ENCODE data around the gene PLXNB1. TPM values are rescaled to one million over a fixed set of nuclear protein-coding genes. Genes with fewer than 3 reads are reported as not detected.
"Not testable (repeated sequence)": the region's sequence is repeated elsewhere in the genome, so short reads cannot be mapped to it uniquely, and the experiment has no call there.

PLXNB1 gene
- total RNA-seq, 1 experiment from 2014 or later = 101 TPM

DNA sequence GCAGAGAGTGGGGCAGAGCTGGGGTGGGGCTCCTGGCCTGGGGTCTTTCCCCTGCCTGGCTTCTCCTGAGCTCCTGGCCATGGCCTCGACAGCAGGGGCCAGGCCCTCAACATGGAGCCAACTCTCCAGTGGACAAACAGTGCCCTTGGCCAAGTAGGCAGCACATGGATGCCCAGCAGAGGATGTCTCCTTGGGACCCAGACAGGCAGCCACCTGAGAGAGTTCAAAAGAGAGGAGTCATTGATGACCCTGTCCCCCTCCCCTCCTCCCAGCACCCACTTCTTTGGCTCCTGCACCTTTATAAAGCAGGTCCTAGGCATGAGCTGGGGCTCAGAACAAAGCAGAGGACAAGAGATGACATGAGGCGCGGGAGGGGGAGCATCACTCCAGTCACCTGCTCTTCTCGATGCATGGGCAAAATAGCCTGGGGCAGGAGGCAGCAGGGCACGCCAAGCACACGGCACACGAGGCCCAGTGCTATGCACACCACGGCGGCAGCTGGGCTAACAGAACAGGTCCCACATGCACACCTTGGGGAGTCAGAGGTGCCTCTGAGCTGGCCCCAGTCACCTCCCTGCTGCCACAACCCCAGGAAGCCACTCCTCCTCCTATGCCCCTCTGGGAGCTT is 46.7 kb upstream of the PLXNB1 start:
- Mint-ChIP-seq H3K4me1 (ENCODE audit: insufficient read depth, unreplicated experiment) (peaks cover 5% of the 10 kb centered on the region), H3K36me3 (ENCODE audit: insufficient read depth, unreplicated experiment) (peaks cover 21% of the 10 kb centered on the region), H3K4me3 (ENCODE audit: unreplicated experiment) (no peak overlapping the region), H3K27ac (ENCODE audit: low read depth, unreplicated experiment) (no peak overlapping the region), H3K27me3 (ENCODE audit: insufficient read depth, unreplicated experiment) (no peaks in the 10 kb centered on the region), H3K9me3 (ENCODE audit: unreplicated experiment) (no peaks in the 10 kb centered on the region)
- TF ChIP-seq CTCF (IDR thresholded peaks at IDR 0.05; ENCODE audit: unreplicated experiment) = no peak
- no TSS peak for BruUV-seq (replicated peaks)
- no peak for DNase-seq (ENCODE audit: unreplicated experiment)
- POLR2A ChIA-PET = interaction anchor here (0.7 kb wide), 1 partner anchor 10 kb away, joined by 4 read pairs; no protein-coding TSS in a partner anchor
- CTCF ChIA-PET = interaction anchor here (0.6 to 1.6 kb wide), 3 partner anchors 9 to 69 kb away, joined by 3 to 5 read pairs (median 4); no protein-coding TSS in a partner anchor
- intact Hi-C loops (cut with micrococcal nuclease) = no loop called here

- peaks cover 21% of the 10 kb centered on the region for H3K36me3 Mint-ChIP-seq (ENCODE audit: insufficient read depth, unreplicated experiment)
- ChIA-PET POLR2A (interaction anchor here (0.6 kb wide), 1 partner anchor 17 kb away, joined by 4 read pairs; no protein-coding TSS in a partner anchor), CTCF (no interaction called here)
- no peak overlapping the region for H3K27ac Mint-ChIP-seq (ENCODE audit: low read depth, unreplicated experiment)
- H3K9me3 Mint-ChIP-seq (ENCODE audit: unreplicated experiment) = no peaks in the 10 kb centered on the region
- no peak overlapping the region for H3K4me3 Mint-ChIP-seq (ENCODE audit: unreplicated experiment)
- H3K4me1 Mint-ChIP-seq (ENCODE audit: insufficient read depth, unreplicated experiment) = peaks cover 6% of the 10 kb centered on the region
- H3K27me3 Mint-ChIP-seq (ENCODE audit: insufficient read depth, unreplicated experiment) = no peaks in the 10 kb centered on the region
- BruUV-seq (replicated peaks) = no TSS peak
- intact Hi-C loops (cut with micrococcal nuclease) = no loop called here
- TF ChIP-seq CTCF (IDR thresholded peaks at IDR 0.05; ENCODE audit: unreplicated experiment) = no peak
- DNase-seq (ENCODE audit: unreplicated experiment) = no peak
Measured at GRCh38 chr3:48475188-48475587, 45.3 kb upstream of the PLXNB1 start.

GRCh38 chr3:48474619-48475018 is 44.7 kb upstream of the PLXNB1 start:
- peaks cover 10% of the 10 kb centered on the region for H3K4me1 Mint-ChIP-seq (ENCODE audit: insufficient read depth, unreplicated experiment)
- H3K27me3 Mint-ChIP-seq (ENCODE audit: insufficient read depth, unreplicated experiment) = no peaks in the 10 kb centered on the region
- CTCF ChIA-PET = interaction anchor here (1.2 kb wide), 1 partner anchor 38 kb away, joined by 3 read pairs; no protein-coding TSS in a partner anchor
- no peak overlapping the region for H3K27ac Mint-ChIP-seq (ENCODE audit: low read depth, unreplicated experiment)
- H3K9me3 Mint-ChIP-seq (ENCODE audit: unreplicated experiment) = no peaks in the 10 kb centered on the region
- BruUV-seq (replicated peaks) = no TSS peak
- intact Hi-C loops (cut with micrococcal nuclease) = no loop called here
- no peak for DNase-seq (ENCODE audit: unreplicated experiment)
- POLR2A ChIA-PET = interaction anchor here (0.6 kb wide), 1 partner anchor 17 kb away, joined by 4 read pairs; no protein-coding TSS in a partner anchor
- no peak for TF ChIP-seq CTCF (IDR thresholded peaks at IDR 0.05; ENCODE audit: unreplicated experiment)
- no peak overlapping the region for H3K4me3 Mint-ChIP-seq (ENCODE audit: unreplicated experiment)
- H3K36me3 Mint-ChIP-seq (ENCODE audit: insufficient read depth, unreplicated experiment) = peaks cover 27% of the 10 kb centered on the region

DNA sequence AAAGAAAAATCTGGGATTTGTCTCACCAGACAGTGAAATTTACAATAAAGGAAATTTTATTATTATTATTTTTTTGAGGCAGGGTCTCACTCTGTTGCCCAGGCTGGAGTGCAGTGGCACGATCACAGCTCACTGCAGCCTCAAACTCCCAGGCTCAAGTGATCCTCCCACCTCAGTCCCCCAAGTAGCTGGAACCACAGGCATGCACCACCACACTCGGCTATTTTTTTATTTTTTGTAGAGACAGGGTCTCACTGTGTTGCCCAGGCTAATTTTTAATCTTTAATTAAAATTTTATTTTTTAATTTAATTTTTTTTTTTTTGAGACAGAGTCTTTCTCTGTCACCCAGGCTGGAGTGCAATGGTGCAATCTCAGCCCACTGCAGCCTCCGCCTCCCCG is 44.1 kb upstream of the PLXNB1 start:
- H3K4me3 Mint-ChIP-seq (ENCODE audit: unreplicated experiment); BruUV-seq (replicated peaks); H3K9me3 Mint-ChIP-seq (ENCODE audit: unreplicated experiment); H3K27ac Mint-ChIP-seq (ENCODE audit: low read depth, unreplicated experiment); intact Hi-C loops (cut with micrococcal nuclease); DNase-seq (ENCODE audit: unreplicated experiment); H3K27me3 Mint-ChIP-seq (ENCODE audit: insufficient read depth, unreplicated experiment): not testable (repeated sequence)
- Mint-ChIP-seq H3K36me3 (ENCODE audit: insufficient read depth, unreplicated experiment) (peaks cover 28% of the 10 kb centered on the region), H3K4me1 (ENCODE audit: insufficient read depth, unreplicated experiment) (peaks cover 10% of the 10 kb centered on the region)
- ChIA-PET CTCF (interaction anchor here (0.6 to 2.3 kb wide), 11 partner anchors 9 to 154 kb away, joined by 3 to 22 read pairs (median 3); partner anchors contain the start of gene PFKFB4), POLR2A (interaction anchor here (1.2 to 3.0 kb wide), 5 partner anchors 14 to 204 kb away, joined by 3 to 28 read pairs (median 9); partner anchors contain the start of gene ATRIP)

All from MCF 10A (cell line).